Liver (tissue), 9 donors: ENCODE measurements around the gene SORD. TPM values are rescaled to one million over a fixed set of nuclear protein-coding genes. Genes with fewer than 3 reads are reported as not detected.
A peak's percentile ranks its signal among the peaks of the same experiment; 100 is the strongest.
"Not testable (repeated sequence)": the region's sequence is repeated elsewhere in the genome, so short reads cannot be mapped to it uniquely, and the experiment has no call there.

Experiments
- DNase-seq: peaks from one replicate; pipeline ENCODE4 v3.0.0-alpha.2; 2017; ENCODE audit warnings: low spot score
- H3K27ac ChIP-seq, 2 donors: one replicate each; pipeline ENCODE4 v1.7.0; 2013; ENCODE audit warnings: inconsistent platforms in 2 of 2, low read length in 2 of 2, control low read depth in 1 of 2, low read depth in 1 of 2, mild to moderate bottlenecking in 1 of 2
- H3K27me3 ChIP-seq, 4 donors: one replicate each; pipeline versions ENCODE4 v1.6.1 to v1.7.0; 2013; ENCODE audit warnings: low read length in 3 of 4, inconsistent platforms in 1 of 4, mild to moderate bottlenecking in 1 of 4, moderate library complexity in 1 of 4; ENCODE audit not compliant: control insufficient read depth in 4 of 4, insufficient read depth in 4 of 4
- H3K36me3 ChIP-seq, 4 donors: one replicate each; pipeline versions ENCODE4 v1.6.1 to v1.7.0; 2013; ENCODE audit warnings: low read length in 3 of 4, mild to moderate bottlenecking in 3 of 4, low read depth in 1 of 4, moderate library complexity in 1 of 4; ENCODE audit not compliant: control insufficient read depth in 4 of 4, insufficient read depth in 3 of 4
- H3K4me1 ChIP-seq, 4 donors: one replicate each; pipeline versions ENCODE4 v1.6.1 to v1.7.0; 2013; ENCODE audit warnings: low read length in 3 of 4, mild to moderate bottlenecking in 3 of 4, moderate library complexity in 1 of 4; ENCODE audit not compliant: control insufficient read depth in 4 of 4, insufficient read depth in 4 of 4
- H3K4me3 ChIP-seq, 3 donors: one replicate each; pipeline versions ENCODE4 v1.6.1 to v1.7.0; 2013; ENCODE audit warnings: low read length in 3 of 3, control low read depth in 1 of 3, low read depth in 1 of 3, mild to moderate bottlenecking in 1 of 3
- H3K9ac ChIP-seq, 2 donors: one replicate each; pipeline ENCODE4 v1.7.0; 2013; ENCODE audit warnings: low read length in 2 of 2, mild to moderate bottlenecking in 2 of 2, moderate library complexity in 2 of 2, control low read depth in 1 of 2, low read depth in 1 of 2
- H3K9me3 ChIP-seq, 4 donors: one replicate each; pipeline versions ENCODE4 v1.6.1 to v1.7.0; 2013; ENCODE audit warnings: low read length in 3 of 4; ENCODE audit not compliant: control insufficient read depth in 4 of 4
- EGR1 ChIP-seq, 2 donors: IDR thresholded peaks; 2 replicates each; pipeline ENCODE4 v1.6.1; 2016 to 2018; ENCODE audit warnings: antibody characterized with exemption in 2 of 2, low read depth in 2 of 2
- HNF4A ChIP-seq, 2 donors: conservative IDR thresholded peaks; 2 replicates each; pipeline ENCODE4 v1.6.1; 2016; ENCODE audit warnings: antibody characterized with exemption in 2 of 2, mild to moderate bottlenecking in 2 of 2
- HNF4G ChIP-seq: IDR thresholded peaks from 2 replicates; pipeline ENCODE4 v1.6.1; 2016; ENCODE audit warnings: antibody characterized with exemption
- RAD21 ChIP-seq, 2 donors: IDR thresholded peaks; 2 replicates each; pipeline ENCODE4 v1.6.1; 2016; ENCODE audit warnings: antibody characterized with exemption in 2 of 2, mild to moderate bottlenecking in 2 of 2
- REST ChIP-seq: IDR thresholded peaks from 2 replicates; pipeline ENCODE4 v1.6.1; 2016; ENCODE audit warnings: antibody characterized with exemption, mild to moderate bottlenecking
- RXRA ChIP-seq, 2 donors: IDR thresholded peaks; 2 replicates each; pipeline ENCODE4 v1.6.1; 2017 to 2018; ENCODE audit warnings: antibody characterized with exemption in 2 of 2, mild to moderate bottlenecking in 1 of 2
- SP1 ChIP-seq: IDR thresholded peaks from 2 replicates; pipeline ENCODE4 v1.6.1; 2018; ENCODE audit warnings: antibody characterized with exemption, mild to moderate bottlenecking
- WGBS: extraction: QIAGEN DNeasy Blood & Tissue Kit; methylation state at CpG from one replicate; pipeline ENCODE4 v1.1.7; 2013; 5-methylcytosine and 5-hydroxymethylcytosine counted together
- polyA plus RNA-seq, 2 donors: library from polyadenylated mRNA; stranded (reverse) in 1 of 2; unstranded in 1 of 2; fragments of 200-250 nt in 1 of 2; fragments of >200 nt in 1 of 2; fragmentation: Nextera tagmentation in 1 of 2; extraction: Ambion mirVana in 1 of 2; gene quantifications; one replicate each; pipeline versions ENCODE4 v1.2.1 to v1.2.3, GENCODE V29; 2013 to 2015
- total RNA-seq, 2 donors: library from RNA; depleted of rRNA; stranded (reverse); fragments of >200 nt; gene quantifications; one replicate each; pipeline ENCODE4 v1.2.3, GENCODE V29; 2014
- donor health status: healthy.
- donor health status: healthy.
- donor health status: healthy.
- donor health status: healthy.
- donor health status: healthy.

SORD gene
- total and polyA plus RNA-seq, 4 donors, result 75.5 to 169 (median 167) TPM

- H3K4me1 ChIP-seq, DNase-seq, H3K36me3 ChIP-seq, H3K4me3 ChIP-seq, H3K9ac ChIP-seq, H3K27me3 ChIP-seq, H3K9me3 ChIP-seq, H3K27ac ChIP-seq: not testable (repeated sequence)
- 89% methylated on average over 3 of the region's 3 CpGs for WGBS
Measured at GRCh38 chr15:44997632-44998031, 25.4 kb upstream of the SORD start.

- Histone ChIP-seq H3K9ac (no peak overlapping the region), H3K27me3 (no peaks in the 10 kb centered on the region), H3K9me3 (no peaks in the 10 kb centered on the region), H3K4me1 (peaks cover 0 to 19% (median 9%) of the 10 kb centered on the region in 4 donors), H3K4me3 (no peak overlapping the region), H3K27ac (no peak overlapping the region), H3K36me3 (no peaks in the 10 kb centered on the region)
- no peak for DNase-seq
- TF ChIP-seq REST (no peak), RAD21 (IDR thresholded peaks at IDR 0.05) (no peak), EGR1 (IDR thresholded peaks at IDR 0.05; ENCODE audit: low read depth in 2 of 2) (no peak)
- WGBS, result 93% methylated on average over 2 of the region's 2 CpGs
Measured at GRCh38 chr15:44999105-44999504, 23.9 kb upstream of the SORD start.

GRCh38 chr15:45001180-45001579 lies 21.8 kb upstream of the SORD start:
- 27% methylated on average over 1 of the region's 1 CpG for WGBS
- DNase-seq, H3K27me3 ChIP-seq, H3K36me3 ChIP-seq, H3K4me3 ChIP-seq, H3K9me3 ChIP-seq, H3K9ac ChIP-seq, H3K27ac ChIP-seq: not testable (repeated sequence)
- peaks cover 1 to 22% (median 14%) of the 10 kb centered on the region in 4 donors for H3K4me1 ChIP-seq
- TF ChIP-seq REST (peak; percentile 15), HNF4A (conservative IDR thresholded peaks at IDR 0.05) (peak; percentile 89 to 91), SP1 (peak; percentile 71), RXRA (IDR thresholded peaks at IDR 0.05) (peak; percentile 29 to 30), HNF4G (peak; percentile 79)
